ENCODE results near the gene SPDEF. TPM values are rescaled to one million over a fixed set of nuclear protein-coding genes. Genes with fewer than 3 reads are reported as not detected.

Gene SPDEF
- polyA plus RNA-seq, 10 donors = 0.07 to 0.09 (median 0.08) TPM; not detected in 7

DNA sequence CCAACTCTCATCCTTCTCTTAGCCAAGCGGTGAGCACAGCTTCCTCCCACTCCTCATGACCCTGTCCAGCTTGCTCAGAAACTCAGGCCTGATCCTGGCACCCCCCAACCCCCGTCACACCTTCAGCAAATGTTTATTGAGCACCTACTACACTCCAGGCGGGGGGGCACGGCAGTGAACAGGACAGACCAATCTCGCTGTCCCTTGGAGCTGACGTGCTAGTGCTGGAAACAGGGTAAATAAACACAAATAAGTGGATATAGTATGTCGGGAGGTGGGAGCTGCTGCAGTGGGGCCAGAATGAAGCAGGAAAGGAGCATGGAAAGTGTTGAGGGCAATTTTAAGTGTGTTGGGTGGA is 7.4 kb upstream of the SPDEF start:
- no peak for DNase-seq

DNA sequence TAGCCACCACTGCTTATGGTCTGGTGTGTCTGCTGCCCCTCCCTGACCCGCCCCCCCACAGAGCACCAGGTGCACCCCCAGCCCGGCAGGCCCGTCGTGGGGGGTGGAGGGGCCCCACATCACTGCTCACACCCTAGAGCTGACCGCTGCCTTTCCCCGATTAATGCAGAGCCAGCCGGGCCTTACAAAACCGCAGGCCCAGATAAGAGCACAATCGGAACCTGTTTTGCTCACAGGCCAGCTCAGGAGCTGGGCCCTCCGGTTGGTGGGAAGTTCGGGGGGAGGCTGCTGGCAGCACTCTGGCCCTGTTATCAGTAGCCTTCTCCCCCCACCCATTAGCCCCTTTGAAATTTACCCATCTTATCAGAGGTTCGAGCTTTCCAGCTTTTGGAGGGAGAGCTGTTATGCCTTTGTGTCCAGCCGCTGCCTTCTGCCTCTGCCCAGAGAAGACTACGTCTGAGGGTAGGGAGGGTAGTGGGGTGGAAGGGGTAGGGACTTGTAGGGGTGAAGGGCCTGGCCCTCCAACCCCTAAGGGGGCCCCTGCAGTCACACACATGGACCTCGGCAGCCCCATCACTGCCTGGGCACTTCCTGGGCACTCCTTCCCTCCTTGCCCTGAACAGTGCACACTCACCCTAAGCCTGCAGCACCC is 6.9 kb upstream of the SPDEF start:
- no peak for DNase-seq

DNA sequence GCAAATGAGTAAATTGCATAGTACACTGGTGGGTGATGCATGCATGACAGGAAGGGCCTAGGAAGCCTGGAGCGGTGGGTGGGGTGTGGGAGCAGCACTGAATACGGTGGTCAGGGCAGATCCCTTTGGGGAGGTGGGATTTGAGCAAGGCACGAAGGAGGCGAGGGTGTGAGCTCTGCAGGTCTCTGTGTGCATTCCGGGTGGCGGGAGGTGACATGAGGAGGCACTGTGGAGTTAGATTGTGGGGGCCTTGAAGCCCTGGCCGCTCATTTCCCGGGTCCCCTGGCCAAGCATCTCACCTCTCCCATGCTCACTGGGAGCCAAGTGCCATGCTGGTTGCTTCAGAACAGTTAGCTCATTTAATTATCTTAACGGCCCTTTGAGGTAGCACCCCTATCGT is 6.2 kb upstream of the SPDEF start:
- no peak for DNase-seq

DNA sequence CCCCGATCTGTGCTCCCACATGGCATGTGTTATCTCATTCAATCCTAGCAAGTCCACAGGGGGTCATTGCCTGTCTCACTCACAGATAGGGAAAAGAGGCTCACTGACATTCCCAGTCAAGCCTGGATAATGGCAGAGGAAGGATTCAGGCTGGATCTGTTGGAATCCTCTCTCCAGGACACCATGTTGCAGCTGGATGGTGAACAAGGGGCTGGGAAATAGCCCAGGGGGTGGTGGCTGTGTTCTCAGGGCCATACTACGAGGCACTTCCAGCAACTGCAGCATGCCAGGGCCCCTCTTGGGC is 5.0 kb upstream of the SPDEF start:
- DNase-seq = no peak

DNA sequence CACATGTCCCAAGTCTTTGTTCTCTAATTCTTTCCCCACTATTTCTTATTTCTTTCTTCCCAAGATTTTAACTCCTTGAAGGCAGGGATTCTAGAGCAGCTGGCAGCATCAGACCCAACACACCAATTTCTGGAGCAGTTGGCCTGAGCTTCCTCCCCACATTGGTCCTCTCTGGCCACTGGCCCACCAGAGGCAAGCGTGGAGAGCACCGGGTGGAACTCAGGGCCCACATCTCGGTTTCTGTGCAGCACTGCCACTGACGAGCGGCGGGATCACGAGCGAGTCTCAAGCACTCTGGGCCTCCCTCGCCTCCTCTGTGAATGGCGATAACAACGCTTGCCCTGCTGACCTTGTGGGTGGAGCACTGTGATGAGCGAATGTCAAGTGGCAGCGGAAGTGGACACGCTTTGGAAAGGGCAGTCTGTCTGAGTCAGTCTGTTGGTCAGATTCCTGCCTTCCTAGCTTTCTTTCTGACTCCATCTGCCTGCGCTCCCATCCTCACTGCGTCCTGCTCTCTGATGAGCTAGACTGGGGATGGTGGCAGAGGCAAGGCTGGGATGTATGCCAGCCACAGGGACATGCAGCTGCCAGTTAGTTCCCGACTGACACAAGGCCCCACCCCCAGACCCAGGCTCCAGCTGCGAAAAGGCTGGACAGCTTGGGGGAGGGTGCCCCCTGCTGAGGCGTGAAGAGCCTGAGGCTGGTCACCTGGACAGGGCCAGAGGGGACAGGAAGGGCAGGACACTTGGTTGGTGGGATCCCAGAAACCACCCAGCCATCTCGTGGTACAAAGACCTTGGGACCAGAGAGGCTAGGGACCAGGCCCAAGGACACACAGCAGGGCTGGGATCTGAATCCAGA is 4.5 kb upstream of the SPDEF start:
- peak in 1 of 3 donors; percentile 24 for DNase-seq

DNA sequence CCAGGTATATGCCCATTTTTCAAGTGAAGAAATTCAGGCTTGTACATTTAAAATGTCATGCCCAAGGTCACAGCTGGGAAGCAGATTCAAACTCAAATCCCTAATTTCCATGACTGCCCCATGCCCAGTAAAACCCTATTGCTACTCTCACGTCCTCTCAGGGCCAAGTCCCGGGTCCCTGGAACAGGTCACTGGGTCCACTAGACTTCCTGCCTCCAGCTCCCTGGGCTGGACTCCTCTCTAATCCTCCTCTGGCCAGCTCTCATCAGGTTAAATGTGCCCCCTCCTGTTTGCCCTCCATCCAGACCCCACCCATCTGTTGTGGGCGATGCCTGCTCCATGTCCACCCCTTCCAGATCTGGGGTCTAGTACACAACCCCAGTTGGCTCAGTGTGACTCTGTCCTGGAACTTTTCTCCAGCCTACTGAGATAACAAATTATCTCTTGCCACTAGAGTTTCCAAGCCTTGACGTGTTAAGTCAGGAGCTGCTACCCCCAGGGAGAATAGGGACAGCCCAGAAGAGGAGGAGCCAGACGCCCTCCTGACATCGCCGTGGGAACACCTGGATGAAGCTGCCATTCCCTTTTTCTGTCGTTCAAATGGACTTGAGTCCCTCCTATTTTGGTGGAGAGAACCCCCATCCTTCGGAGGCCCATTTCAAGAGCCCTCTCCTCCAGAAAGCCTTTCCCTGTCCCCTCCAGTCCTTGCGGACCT is 3.7 kb upstream of the SPDEF start:
- no peak for DNase-seq

DNA sequence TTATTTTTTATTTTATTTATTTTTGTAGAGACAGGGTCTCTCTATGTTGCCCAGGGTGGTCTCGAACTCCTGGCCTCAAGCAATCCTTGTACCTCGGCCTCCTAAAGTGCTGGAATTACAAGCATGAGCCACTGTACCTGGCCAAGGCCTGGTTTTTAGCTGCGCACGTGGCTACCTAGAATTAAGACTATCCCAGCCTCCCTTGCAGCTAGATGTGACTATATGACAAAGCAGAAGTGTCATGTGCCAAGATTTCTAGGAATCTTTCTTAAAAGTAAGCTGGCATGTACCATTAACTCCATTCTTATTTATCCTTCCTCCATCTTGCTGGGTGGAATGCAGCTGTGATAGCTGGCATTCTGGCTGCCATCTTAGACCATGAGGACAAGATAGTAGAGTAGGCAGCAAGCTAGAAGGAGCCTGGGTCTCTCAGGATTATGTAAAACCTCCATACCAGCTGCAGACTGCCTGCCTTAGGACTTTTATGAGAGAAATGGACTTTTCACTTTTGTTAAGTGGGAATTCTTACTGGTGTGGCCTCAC is 2.1 kb upstream of the SPDEF start:
- DNase-seq = no peak

DNA sequence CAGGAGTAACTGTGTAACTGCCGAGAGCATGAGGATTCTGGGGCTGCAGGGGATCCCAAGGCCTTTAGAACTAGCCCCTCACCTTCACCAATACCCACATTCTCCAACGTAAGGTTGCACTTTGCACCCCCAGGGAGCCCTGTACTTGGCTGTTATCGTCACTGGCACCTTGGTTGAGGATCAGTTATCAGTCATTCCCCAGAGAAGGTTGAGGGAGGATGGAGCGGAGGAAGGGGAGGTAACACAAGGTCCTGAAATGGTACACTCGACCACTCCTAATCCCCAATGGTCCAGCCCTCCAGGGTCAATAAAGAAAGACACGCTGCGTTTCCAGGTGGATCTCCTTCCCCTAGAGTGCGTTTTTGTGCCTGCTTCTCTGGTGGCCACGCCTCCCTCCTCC is 1.1 kb upstream of the SPDEF start:
- DNase-seq = no peak

DNA sequence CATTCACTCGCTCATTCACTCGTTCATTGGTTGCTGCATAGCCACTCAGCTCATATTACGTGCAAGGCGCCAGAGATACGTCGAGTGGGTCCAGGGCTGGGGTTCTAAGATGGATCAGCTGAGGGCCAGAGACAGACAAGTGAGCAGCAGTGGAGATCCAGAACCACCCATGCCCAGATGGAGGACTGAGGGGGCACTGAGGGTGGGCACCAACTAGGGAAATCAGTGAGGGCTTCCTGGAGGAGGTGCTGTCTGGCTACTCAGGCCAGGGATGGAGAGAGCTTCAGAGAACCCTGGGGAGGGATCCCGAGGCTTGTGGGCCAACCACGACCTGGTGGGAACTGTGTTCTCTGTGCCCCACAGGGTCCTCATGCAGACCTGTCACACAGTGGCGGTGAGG is 364 bp upstream of the SPDEF start:
- DNase-seq = no peak

DNA sequence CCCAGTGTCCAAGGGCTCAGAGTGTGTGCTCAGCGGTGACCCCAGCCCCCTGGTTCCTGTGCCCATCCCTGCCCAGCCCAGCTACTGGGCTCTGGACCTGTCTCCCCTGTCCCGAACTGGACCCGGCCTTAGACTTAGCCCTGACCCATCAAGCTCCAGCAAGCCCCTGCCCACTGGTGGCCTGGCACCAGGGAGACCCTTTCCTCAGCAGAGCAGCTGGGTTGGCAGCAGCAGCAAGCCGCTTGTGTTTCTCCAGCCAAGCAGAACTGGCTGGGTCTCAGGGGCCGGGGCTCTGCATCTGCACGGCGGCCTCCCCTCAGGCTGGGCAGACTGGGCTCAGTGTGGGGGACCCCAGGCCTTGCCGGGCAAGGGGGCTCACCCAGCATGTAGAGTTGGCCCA is 801 bp downstream of the SPDEF start:
- no peak for DNase-seq

DNA sequence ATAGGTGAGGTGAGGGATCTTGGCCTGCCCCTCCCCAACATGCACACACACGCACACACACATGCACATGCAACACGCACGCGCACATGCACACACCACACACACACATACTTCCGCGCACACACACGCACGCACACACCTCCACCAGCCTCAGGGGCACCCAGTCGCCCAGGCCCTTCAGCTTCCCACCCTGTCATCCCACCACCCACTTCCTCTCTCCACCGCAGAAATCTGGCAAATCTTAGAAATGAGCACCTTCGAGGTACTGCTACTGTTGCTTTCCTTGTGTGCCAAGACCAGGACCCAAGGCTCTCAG is 1.2 kb downstream of the SPDEF start:
- DNase-seq = no peak

DNA sequence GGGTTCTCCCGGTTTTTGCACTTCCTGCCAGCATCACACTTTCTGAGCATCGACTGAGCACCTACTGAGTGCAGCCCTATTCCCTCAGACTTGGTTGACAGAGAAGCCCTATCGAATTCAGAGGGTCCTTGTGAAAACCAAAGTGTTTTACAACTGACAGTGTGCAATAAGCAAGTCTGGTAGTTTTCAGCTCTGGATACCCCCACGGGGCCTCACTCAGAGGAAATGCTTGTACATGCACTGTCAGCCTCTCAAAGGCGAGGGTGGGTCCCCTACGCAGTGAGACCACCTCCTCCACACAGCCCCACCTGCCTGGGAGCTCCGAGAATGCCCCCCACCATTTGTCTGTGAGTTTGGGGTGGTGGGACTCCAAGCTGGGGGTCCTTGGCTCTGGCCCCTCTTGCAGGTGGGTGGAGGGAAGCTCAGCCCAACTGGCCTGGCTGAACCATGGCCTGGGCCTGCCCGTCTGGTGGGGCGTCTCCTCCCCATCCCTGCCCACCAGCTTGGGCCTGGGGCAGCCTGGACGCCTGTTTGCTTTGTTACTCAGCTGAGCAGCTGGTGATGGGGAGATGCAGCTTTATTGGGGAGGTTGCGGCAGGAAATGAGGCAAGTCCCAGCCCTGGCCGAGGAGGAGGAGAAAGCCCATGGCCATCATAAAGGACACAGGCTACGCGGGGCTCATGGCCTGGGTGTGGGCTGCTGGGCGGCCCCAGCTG is 1.7 kb downstream of the SPDEF start:
- DNase-seq = peak in 1 of 3 donors; percentile 24

DNA sequence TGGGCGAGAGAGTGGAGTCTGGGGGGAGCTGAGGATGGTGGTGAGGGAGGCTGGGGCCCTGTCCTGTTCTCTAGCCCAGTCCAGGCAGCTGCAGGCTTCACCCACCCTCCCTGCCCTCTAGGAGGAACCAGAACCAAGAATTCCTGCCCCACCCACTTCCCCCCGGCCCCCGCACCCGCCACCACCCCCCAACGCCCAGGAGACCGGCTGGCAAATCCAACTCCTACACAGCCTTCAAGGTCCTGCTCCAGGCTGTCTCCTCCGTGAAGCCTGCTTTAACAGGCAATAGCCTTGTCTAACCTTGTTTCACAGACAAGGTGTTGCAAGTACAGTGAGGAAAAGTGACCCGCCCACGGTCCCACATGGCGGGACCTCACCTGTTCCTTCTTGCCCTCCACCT is 2.4 kb downstream of the SPDEF start:
- DNase-seq = no peak

DNA sequence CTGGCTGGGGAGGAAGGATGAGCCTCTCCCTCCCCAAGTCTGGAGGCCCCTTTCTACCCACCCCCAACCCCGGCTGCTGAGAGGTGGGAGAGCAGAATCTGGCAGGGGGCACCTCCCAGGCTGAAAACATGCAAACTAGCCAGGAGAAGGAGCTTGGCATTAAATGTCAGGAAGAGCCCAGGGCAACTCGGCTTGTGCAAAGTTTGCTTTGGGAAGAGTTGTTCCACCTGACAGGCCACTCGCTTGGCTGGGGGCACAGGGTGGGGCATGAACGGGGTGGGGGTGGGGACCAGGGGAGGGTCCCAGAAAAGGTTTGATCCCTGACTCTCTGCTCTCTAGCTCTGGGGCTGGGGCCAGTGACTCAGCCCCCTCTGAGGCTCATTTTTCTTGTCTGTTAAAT is 3.0 kb downstream of the SPDEF start:
- DNase-seq = no peak

DNA sequence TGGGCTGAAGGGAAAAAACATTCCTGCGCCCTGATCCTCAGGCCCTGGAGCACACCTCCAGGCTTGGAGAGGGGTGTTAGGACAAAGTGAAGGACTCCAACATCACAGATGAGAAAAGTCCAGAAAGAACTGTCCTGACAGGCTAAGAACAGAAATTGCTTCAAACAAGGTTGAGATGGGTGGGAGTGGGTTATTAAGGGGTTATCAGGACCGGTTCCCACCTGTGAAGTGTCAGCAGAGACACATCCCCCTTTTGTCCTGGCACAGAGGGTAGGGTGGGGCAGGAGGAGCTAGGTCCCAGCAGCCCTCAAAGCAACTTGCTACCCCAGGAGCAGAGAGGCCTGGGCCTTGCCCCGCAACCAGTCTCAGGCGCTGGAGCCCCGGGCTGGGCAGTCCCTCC is 3.5 kb downstream of the SPDEF start:
- no peak for DNase-seq

DNA sequence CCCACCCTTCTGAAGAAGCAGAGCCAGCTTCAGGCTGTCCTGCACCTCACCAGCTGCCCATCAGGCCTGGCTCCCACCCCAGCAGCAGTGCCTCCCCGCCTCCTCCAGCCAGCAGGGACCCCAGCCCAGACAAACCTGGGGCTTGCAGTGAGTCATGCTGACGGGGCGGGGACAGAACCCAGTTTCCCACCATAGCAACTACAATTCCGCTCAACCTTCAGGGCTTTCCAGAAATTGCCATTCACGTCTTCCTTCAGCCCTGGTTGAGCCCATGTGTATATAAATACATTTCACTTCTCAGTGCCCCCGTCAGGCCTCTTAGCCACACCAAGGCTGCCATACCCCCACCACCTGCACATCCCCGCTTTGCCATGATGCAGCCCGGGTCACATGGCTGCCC is 4.4 kb downstream of the SPDEF start:
- no peak for DNase-seq

DNA sequence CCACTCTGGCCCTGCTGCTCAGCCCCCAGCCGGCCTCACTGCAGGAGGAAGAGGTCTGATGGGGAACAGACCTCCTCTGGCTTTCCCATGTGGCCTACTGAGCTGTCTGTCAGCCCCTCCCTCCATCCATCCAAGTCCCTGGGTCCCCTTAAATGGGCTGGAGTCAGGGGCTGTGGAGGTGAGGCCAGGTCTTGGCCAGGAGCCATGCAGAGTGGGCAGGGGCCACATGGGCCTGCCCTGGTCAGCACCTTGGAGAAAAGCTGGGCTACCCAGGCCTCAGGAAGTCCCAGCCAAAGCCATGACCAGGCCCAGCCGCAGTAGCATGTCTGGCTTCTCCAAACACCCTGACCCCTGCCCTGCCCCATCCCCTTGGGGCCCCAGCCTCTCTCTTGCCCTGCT is 6.3 kb downstream of the SPDEF start:
- DNase-seq = no peak

DNA sequence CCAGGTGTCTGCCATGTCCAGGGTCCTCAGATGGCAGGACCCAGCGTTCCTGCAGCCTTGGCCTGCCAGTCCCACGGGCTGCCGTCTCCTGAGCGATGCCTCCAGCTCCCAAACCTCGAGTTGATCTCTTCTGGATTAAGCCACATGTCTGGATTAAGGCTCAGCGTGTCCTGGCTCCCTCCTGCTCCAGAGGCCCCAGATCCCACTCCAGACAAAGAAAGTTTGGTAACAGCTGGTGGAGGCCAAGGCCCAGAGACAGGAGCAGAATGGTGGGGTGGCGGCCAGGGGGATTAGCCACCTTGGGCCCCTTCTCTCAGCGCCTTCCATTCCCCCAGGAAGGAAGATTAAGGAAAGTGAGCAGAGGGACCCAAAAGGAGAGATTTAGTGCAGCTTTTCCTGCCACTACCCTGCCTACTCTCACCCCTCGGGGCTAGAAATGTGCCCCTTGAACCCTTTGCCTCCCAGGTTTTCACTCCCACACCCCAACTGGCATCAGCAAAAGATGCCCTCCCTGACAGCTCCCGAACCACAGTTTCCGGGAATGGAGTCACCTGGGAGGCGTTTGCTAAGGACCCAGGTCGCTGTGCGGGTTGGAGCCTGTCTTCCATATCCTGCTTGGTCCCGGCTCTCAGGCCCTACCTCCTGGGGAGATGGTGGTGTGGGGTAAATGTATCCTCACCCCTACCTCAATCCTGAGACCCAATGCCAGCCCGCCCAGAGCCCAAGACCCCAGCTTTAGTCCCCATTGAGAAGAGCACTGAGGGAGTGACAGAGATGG is 6.9 kb downstream of the SPDEF start:
- DNase-seq = no peak

DNA sequence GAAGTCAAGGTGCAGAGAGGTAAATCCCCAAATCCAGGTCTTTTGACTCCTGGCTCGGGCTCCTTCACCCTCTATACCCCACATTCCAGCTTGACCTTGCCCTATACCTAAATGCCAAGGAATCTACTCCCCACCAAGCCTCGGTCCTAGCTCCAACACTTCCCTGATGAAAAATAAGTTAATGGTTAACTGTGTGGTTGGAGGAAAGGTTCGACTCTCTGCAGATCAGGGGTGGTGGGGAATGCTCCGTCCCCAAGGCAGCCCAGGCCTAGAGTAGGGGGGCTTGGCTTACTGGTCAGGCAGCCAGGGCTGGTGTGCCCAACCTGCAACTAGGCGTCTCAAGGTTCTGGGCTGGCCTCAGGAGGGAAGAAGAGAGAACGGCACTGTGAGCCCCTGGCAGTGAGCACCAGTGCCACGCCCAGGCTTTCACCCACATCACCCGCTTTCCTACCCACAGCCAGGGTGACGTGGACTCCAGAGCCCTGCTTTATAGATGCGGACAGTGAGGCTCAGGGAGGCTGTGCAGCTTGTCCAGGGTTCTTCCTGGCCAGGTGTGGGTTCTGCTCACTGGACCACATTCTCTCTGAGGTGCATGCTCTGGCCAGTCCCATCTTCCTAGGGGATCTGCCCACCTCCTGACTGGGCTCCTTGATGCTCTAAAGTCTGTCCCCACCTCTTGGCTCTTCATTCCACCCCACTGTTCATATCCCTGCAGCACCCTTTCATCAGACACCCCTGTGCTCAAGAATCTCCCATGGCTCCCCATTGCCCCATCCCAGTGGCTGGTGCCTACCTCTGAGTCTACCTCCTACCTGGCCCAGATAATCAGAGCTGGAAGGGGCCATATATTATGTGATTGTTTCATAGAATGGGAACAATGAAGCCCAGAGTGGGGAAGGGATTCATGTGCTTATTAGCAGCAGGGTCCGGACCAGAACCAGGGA is 8.2 kb downstream of the SPDEF start:
- DNase-seq = no peak

DNA sequence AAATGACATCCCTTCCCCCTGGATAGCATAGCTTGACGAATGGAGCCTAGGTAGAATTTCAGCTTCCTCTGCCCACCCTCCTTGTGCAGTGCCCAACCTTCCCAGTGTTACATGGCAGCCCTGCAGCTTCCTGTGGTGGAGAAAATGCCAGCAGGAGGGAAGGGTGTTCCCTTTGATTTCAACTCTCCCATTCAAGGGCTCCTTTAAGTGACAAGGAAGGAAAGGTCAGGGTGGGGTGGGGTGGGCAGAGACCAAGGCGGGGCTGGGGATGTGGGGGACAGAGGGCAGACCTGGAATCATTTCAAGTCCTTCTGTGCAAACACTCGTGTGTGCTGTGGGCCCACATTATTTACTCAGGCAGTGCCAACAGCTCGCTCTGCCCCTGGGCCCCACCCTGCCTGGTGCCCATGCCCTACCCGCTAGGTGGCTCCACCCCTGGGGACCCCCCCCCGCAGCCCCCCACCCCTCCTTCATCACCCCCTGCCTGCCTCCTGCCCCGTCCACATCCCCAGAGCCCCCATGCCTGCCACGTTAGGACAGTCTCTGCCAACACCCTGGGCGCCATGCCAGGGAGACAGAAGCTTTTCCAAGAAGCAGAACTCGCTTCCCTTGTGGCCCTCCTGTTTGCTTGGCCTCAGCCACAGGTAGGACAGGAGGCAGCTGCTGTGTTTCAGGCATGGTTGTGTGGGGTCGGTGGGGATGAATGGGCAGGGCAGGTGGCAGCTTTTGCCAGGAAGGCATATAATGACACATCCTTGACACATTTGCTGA is 9.4 kb downstream of the SPDEF start:
- peak in 1 of 3 donors; percentile 12 for DNase-seq

Data from muscle of back (tissue), 11 donors.